Raji (cell line): ENCODE data around the gene RICTOR.

Experiments
- POLR2A ChIP-seq: IDR thresholded peaks from 2 replicates; pipeline ENCODE4 v1.6.1; 2011; ENCODE audit warnings: low read depth, low read length, control low read depth; ENCODE audit not compliant: insufficient read depth

The RICTOR gene

DNA sequence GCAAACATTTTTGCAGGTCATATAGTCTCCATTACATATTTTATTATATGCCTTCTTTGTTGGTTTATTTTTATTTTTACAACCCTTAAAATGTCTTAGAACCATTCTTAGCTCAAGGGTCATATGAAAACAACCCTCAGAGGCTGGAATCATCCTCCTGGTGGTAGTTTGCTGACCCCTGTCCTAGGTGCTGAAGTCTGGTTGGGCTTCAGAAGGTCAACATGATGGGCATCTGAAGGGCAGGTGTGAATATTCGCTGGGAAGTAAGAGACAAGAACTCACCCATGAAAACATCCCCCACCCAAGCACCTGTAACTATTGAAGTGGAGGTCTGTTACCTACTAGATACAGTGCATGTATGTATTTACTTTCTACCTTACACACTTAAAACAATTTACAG, 153.0 kb downstream of the RICTOR start:
- TF ChIP-seq POLR2A, result no peak

DNA sequence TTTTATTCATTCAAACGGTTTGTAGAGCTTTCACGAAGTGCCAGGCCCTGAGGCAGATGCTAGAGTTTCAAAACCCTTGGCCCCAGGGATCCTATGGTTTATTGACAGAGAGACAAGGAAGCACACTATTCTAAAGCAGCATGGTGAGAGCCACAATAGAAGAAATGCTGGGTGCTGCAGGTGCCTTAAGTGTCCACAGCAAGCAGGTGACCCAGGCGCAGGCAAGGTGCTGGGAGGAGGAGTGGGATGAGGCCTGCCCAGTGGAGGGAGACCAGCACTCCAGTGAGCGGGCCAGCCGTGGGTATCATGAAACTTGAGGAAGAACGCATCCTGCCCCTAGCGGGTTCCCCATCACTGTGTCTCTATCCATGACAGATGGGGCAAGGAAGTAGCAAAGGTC, 157.4 kb downstream of the RICTOR start:
- TF ChIP-seq POLR2A, result no peak

DNA sequence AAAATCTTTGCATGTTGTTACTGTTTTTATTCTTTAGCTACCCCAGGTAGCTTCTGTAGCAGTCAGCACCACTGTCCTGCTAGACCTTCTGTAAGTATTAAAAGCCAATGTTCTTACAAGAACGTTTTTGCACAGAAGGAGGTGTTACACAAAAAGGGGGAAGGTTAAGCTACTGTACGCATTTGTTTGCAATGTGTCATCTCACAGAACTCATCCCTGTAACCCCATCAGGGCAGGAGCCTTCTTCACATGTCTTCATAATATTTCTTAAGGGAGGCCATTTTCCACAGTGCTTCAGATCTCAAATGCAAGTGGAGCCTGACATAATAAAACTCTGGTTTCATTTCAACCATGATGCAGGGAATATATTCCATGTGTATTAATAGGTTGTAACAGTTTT, 160.5 kb downstream of the RICTOR start:
- no peak for TF ChIP-seq POLR2A

DNA sequence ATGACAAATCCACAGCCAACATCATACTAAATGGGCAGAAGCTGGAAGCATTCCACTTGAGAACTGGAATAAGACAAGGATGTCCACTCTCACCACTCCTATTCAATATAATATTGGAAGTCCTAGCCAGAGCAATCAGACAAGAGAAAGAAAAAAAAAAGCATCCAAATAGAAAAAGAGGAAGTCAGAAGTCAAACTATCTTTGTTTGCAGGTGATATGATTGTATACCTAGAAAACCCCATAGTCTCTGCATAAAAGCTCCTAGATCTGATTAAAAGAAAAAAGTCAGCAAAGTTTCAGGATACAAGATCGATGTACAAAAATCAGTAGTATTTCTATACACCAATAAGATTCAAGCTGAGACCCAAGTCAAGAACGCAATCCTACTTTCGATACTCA, 162.3 kb downstream of the RICTOR start:
- no peak for TF ChIP-seq POLR2A

DNA sequence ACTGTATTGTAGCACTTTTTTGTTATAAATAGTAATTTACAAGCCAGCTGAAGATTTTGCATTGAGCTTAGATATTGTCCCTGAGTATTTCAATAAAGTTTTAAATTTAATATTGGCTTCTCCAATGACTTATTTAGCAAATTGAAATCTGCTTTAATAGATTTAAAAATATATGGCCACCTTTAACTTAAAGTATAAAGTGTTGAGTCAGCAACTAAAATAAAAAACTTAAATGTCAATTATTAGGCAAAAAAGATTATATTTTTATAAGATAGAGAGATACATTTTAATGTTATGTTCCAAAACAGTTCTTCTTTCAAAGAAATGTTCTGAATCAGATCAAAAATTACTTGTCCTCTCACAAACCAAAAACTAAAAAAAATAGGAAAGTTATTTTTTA, 167.7 kb downstream of the RICTOR start:
- TF ChIP-seq POLR2A, result no peak

DNA sequence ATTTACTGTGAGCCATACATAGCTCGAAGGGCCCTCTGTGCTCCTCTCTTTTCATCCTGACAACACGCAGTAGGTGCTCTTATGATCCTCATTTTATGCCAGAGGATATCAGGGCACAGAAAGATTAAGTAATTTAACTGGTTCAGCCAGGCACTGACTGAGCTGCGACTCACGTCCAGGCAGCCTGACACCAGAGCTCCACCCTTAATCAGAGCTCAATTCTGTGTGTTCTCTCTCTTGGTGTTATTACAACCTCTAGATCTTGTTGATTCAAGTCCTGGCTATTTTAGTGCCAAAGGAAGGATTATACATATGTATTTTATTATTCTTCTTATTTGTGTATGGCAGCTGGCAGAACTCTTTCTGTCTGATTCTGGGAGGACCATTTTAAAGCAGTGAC, 168.7 kb downstream of the RICTOR start:
- no peak for TF ChIP-seq POLR2A

DNA sequence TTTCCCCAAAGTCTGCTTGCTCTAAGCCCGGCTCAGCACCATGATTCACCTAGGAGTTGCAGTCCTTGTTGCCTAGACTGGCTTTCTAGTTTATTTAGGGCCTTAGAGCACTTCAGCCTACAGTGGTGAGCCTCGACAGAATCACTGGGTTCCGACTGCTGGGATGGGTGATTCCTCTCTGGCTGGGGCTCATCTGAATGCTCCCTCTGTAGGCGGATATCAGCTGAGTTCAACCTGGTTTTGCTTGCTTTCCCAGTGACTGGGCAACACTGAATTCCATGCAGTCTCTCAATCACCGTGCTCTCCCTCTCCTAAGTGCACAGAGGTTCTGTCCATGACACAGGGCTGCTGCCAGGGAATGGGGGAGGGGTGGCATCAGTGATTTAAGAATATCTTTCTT, 174.3 kb downstream of the RICTOR start:
- TF ChIP-seq POLR2A, result no peak

DNA sequence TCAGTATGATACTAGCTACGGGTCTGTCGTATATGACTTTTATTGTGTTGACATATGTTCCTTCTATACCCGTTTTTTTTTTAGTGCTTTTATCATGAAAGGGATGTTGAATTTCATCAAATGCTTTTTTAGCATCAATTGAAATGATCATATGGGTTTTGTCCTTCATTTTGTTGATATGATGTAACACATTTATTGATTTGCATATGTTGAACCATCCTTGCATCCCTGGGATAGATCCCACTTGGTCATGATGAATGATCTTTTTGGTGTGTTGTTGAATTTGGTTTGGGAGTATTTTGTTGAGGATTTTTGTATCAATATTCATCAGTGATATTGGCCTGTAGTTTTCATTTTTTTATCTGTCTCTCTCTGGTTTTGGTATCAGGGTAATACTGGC, 177.4 kb downstream of the RICTOR start:
- no peak for TF ChIP-seq POLR2A

DNA sequence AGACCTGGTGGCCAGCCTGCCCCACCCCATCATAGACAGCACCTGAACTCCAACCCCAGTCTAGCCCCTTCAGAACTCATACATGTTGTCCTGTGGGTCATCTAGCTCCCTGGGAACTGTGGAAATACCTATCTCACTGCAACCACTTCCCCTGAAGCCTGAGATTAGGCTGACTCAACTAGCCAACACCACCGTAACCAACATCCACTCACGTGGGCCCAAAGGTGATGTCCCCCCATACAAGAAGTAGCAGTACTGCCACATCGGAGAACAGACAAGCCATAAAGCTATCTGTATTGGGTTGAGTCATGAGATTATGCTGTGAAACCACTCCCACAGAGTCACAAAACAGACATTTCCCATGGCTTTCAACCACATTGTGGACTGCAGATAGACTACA, 181.8 kb downstream of the RICTOR start:
- no peak for TF ChIP-seq POLR2A

DNA sequence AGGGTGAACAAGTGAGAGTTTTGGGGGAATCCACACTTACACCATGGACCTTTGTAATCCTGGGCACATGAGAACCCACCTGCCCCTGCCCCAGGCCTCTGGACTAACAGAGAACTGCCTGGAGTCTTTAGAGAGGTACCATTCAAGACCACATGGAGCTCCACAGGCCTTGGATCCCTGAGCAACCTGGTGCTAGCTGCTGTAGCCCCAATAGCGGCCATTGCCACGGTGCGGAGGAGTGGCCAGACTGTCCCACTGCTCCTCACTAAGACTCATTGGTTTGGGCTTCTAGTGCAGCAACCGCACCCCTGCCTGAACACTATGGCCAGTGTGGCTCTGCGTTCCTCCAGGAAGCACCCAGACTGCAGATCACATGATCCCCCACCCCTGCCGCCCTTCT, 182.6 kb downstream of the RICTOR start:
- TF ChIP-seq POLR2A, result no peak

DNA sequence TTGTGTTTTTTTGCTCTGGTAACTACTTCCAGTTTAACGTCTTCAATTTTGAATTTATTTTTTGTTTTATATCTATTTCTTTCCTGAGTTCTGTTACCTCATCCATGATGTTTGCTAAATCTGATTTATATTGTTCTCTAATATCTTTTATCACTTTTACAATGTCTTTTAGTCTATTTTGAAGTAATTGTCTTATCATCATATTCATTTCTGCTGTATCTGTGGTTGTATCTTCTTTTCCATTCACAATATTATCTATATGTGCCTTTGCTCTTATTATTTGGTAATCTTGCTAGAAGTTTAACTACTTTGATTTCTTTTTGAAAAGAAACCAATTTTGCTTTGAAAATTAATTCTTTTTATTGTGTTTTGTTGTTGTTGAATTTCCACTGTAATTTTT, 184.8 kb downstream of the RICTOR start:
- TF ChIP-seq POLR2A, result no peak

DNA sequence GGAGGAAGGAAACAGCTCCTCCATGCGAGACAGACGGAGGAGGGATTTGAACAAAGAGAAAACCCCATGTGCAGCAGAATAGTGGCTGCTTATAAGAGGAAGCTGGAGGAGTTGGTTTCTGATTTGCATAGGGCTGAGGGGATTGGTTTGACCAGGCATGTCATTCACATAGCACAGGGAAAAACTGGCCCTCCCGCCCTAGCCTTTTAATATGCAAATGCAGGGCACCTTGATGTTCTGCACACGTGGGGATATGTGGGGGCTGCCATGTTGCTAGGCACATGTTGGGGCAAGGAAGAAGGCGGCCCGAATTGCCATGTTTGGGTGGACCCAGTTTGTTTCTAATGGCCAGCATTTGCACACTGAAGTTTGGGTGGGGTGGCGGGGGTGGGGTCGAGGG, 186.2 kb downstream of the RICTOR start:
- no peak for TF ChIP-seq POLR2A
